ENCODE results near the gene GAREM1.
"Not testable (repeated sequence)": the region's sequence is repeated elsewhere in the genome, so short reads cannot be mapped to it uniquely, and the experiment has no call there.

The GAREM1 gene

GRCh38 chr18:32351032-32351431 lies 119.7 kb downstream of the GAREM1 start:
- Histone ChIP-seq H3K27ac (ENCODE audit: low read length) (no peak overlapping the region), H3K79me2 (ENCODE audit: insufficient read depth, low read length) (no peaks in the 10 kb centered on the region), H3K27me3 (ENCODE audit: insufficient read depth, low read length, poor library complexity) (no peaks in the 10 kb centered on the region), H3K9ac (ENCODE audit: low read depth, low read length) (no peak overlapping the region), H2AFZ (ENCODE audit: low read depth, low read length) (no peak overlapping the region), H3K4me1 (ENCODE audit: insufficient read depth, low read length) (no peaks in the 10 kb centered on the region), H3K36me3 (ENCODE audit: insufficient read depth, low read length) (no peaks in the 10 kb centered on the region), H3K9me3 (ENCODE audit: insufficient read depth, low read length, severe bottlenecking) (no peaks in the 10 kb centered on the region), H4K20me1 (ENCODE audit: insufficient read depth, low read length) (no peaks in the 10 kb centered on the region), H3K4me3 (ENCODE audit: low read depth in 1 of 2, low read length in 2 of 2) (no peak overlapping the region), H3K4me2 (ENCODE audit: insufficient read depth, low read length) (no peak overlapping the region)
- DNase-seq = no peak
- no peak for ATAC-seq (ENCODE audit: insufficient read depth, low read depth)
- no peak for TF ChIP-seq EZH2 (IDR thresholded peaks at IDR 0.05; ENCODE audit: borderline replicate concordance, low read depth, low read length, severe bottlenecking)

GRCh38 chr18:32349728-32350395 lies 120.8 kb downstream of the GAREM1 start:
- Histone ChIP-seq H3K9ac (ENCODE audit: low read depth, low read length) (no peak overlapping the region), H3K27ac (ENCODE audit: low read length) (no peak overlapping the region), H3K4me3 (ENCODE audit: low read depth in 1 of 2, low read length in 2 of 2) (no peak overlapping the region), H3K4me1 (ENCODE audit: insufficient read depth, low read length) (no peaks in the 10 kb centered on the region), H3K4me2 (ENCODE audit: insufficient read depth, low read length) (no peak overlapping the region), H2AFZ (ENCODE audit: low read depth, low read length) (no peak overlapping the region), H3K9me3 (ENCODE audit: insufficient read depth, low read length, severe bottlenecking) (no peaks in the 10 kb centered on the region), H4K20me1 (ENCODE audit: insufficient read depth, low read length) (no peaks in the 10 kb centered on the region), H3K27me3 (ENCODE audit: insufficient read depth, low read length, poor library complexity) (peaks cover 3% of the 10 kb centered on the region), H3K79me2 (ENCODE audit: insufficient read depth, low read length) (no peaks in the 10 kb centered on the region), H3K36me3 (ENCODE audit: insufficient read depth, low read length) (no peaks in the 10 kb centered on the region)
- no peak for TF ChIP-seq CTCF (IDR thresholded peaks at IDR 0.05; ENCODE audit: borderline replicate concordance, extremely low read depth, low read length, poor library complexity, severe bottlenecking)
- no peak for TF ChIP-seq EZH2 (IDR thresholded peaks at IDR 0.05; ENCODE audit: borderline replicate concordance, low read depth, low read length, severe bottlenecking)
- ATAC-seq (ENCODE audit: insufficient read depth, low read depth) (no peak), DNase-seq (no peak)

GRCh38 chr18:32346671-32347070 lies 124.0 kb downstream of the GAREM1 start:
- Histone ChIP-seq H4K20me1 (ENCODE audit: insufficient read depth, low read length) (no peaks in the 10 kb centered on the region), H3K9me3 (ENCODE audit: insufficient read depth, low read length, severe bottlenecking) (no peaks in the 10 kb centered on the region), H3K9ac (ENCODE audit: low read depth, low read length) (no peak overlapping the region), H3K36me3 (ENCODE audit: insufficient read depth, low read length) (no peaks in the 10 kb centered on the region), H3K27ac (ENCODE audit: low read length) (no peak overlapping the region), H3K27me3 (ENCODE audit: insufficient read depth, low read length, poor library complexity) (peaks cover 8% of the 10 kb centered on the region), H3K4me1 (ENCODE audit: insufficient read depth, low read length) (no peaks in the 10 kb centered on the region), H3K4me3 (ENCODE audit: low read depth in 1 of 2, low read length in 2 of 2) (no peak overlapping the region), H2AFZ (ENCODE audit: low read depth, low read length) (no peak overlapping the region), H3K4me2 (ENCODE audit: insufficient read depth, low read length) (no peak overlapping the region), H3K79me2 (ENCODE audit: insufficient read depth, low read length) (no peaks in the 10 kb centered on the region)
- no peak for DNase-seq
- TF ChIP-seq CTCF (IDR thresholded peaks at IDR 0.05; ENCODE audit: borderline replicate concordance, extremely low read depth, low read length, poor library complexity, severe bottlenecking) = no peak
- no peak for TF ChIP-seq EZH2 (IDR thresholded peaks at IDR 0.05; ENCODE audit: borderline replicate concordance, low read depth, low read length, severe bottlenecking)
- ATAC-seq (ENCODE audit: insufficient read depth, low read depth) = no peak

GRCh38 chr18:32343634-32344033 lies 127.0 kb downstream of the GAREM1 start:
- Histone ChIP-seq H3K79me2 (ENCODE audit: insufficient read depth, low read length) (no peaks in the 10 kb centered on the region), H3K4me3 (ENCODE audit: low read depth in 1 of 2, low read length in 2 of 2) (no peak overlapping the region), H3K4me1 (ENCODE audit: insufficient read depth, low read length) (no peaks in the 10 kb centered on the region), H2AFZ (ENCODE audit: low read depth, low read length) (no peak overlapping the region), H3K9ac (ENCODE audit: low read depth, low read length) (no peak overlapping the region), H3K4me2 (ENCODE audit: insufficient read depth, low read length) (no peak overlapping the region), H3K27me3 (ENCODE audit: insufficient read depth, low read length, poor library complexity) (peaks cover 8% of the 10 kb centered on the region), H3K27ac (ENCODE audit: low read length) (no peak overlapping the region), H4K20me1 (ENCODE audit: insufficient read depth, low read length) (no peaks in the 10 kb centered on the region), H3K9me3 (ENCODE audit: insufficient read depth, low read length, severe bottlenecking) (no peaks in the 10 kb centered on the region), H3K36me3 (ENCODE audit: insufficient read depth, low read length) (no peaks in the 10 kb centered on the region)
- TF ChIP-seq EZH2 (IDR thresholded peaks at IDR 0.05; ENCODE audit: borderline replicate concordance, low read depth, low read length, severe bottlenecking) (no peak), CTCF (IDR thresholded peaks at IDR 0.05; ENCODE audit: borderline replicate concordance, extremely low read depth, low read length, poor library complexity, severe bottlenecking) (no peak)
- DNase-seq = no peak
- no peak for ATAC-seq (ENCODE audit: insufficient read depth, low read depth)

GRCh38 chr18:32341112-32341511 lies 129.6 kb downstream of the GAREM1 start:
- not testable (repeated sequence) for H3K4me1 ChIP-seq (ENCODE audit: insufficient read depth, low read length); DNase-seq; H4K20me1 ChIP-seq (ENCODE audit: insufficient read depth, low read length); H3K79me2 ChIP-seq (ENCODE audit: insufficient read depth, low read length); H3K36me3 ChIP-seq (ENCODE audit: insufficient read depth, low read length); H3K27me3 ChIP-seq (ENCODE audit: insufficient read depth, low read length, poor library complexity); H3K9me3 ChIP-seq (ENCODE audit: insufficient read depth, low read length, severe bottlenecking); H3K9ac ChIP-seq (ENCODE audit: low read depth, low read length); H3K4me3 ChIP-seq (ENCODE audit: low read depth in 1 of 2, low read length in 2 of 2); H2AFZ ChIP-seq (ENCODE audit: low read depth, low read length); H3K27ac ChIP-seq (ENCODE audit: low read length); ATAC-seq (ENCODE audit: insufficient read depth, low read depth); H3K4me2 ChIP-seq (ENCODE audit: insufficient read depth, low read length)

Measured in DND-41 (cell line).